RWPE1 (cell line): Measurements from ENCODE around the gene RPUSD4.

Experiments used
- CTCF ChIA-PET: fragments of 350-600 bp; sonication (Branson Sonifier 250); formaldehyde crosslinking; extraction: SDS; loops from one replicate; lab custom pipeline; 2021; lab: Yijun Ruan, JAX
- POLR2A ChIA-PET: fragments of 400-600 bp; formaldehyde crosslinking; extraction: SDS; loops from one replicate; lab custom pipeline; 2020; ENCODE audit warnings: antibody characterized with exemption; ENCODE audit not compliant: low non-redundant PET; lab: Yijun Ruan, JAX
- DNase-seq: peaks from one replicate; pipeline ENCODE4 v3.0.0; 2012; ENCODE audit warnings: low spot score
- H3K27ac ChIP-seq: fragments of 450-650 bp; 2 replicates; pipeline ENCODE4 v1.5.1; 2017
- TF ChIP-seq, protein P1 (sequence below): fragments of 450-650 bp; conservative IDR thresholded peaks from 2 replicates; pipeline ENCODE4 v1.5.1; 2017; ENCODE audit warnings: low read depth, mild to moderate bottlenecking

Gene RPUSD4

DNA sequence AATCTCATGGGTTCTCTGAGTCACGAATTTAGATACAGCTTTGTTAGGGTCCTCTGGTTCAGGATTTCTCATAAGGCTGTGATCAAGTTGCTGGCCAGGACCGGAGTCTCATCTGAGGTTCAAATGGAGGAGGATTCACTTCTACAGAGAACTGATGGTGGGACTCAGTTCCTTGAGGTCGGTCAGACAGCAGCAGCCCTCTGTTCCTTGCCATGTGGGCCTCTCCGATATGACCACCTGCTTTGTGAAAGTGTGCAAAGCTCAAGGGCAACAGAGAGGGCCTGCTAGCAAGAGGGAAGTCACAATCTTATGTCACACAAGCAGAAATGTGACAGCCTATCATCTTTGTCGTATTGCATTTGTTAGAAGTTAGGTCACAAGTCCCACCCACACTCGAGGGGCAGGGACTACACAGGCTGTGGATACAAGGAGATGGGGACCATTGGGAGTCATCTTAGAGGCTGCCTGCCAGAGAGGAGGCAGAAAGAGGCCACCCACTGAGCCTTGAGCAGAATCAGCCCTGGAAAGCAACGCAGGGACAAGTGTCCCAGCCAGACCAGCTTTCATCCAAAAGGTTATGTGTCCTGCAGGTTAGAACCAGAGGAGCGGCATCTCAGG, 34.5 kb downstream of the RPUSD4 start:
- H3K27ac ChIP-seq: no peak overlapping the region
- CTCF ChIA-PET: no interaction called here
- DNase-seq: no peak
- TF ChIP-seq, protein P1, sequence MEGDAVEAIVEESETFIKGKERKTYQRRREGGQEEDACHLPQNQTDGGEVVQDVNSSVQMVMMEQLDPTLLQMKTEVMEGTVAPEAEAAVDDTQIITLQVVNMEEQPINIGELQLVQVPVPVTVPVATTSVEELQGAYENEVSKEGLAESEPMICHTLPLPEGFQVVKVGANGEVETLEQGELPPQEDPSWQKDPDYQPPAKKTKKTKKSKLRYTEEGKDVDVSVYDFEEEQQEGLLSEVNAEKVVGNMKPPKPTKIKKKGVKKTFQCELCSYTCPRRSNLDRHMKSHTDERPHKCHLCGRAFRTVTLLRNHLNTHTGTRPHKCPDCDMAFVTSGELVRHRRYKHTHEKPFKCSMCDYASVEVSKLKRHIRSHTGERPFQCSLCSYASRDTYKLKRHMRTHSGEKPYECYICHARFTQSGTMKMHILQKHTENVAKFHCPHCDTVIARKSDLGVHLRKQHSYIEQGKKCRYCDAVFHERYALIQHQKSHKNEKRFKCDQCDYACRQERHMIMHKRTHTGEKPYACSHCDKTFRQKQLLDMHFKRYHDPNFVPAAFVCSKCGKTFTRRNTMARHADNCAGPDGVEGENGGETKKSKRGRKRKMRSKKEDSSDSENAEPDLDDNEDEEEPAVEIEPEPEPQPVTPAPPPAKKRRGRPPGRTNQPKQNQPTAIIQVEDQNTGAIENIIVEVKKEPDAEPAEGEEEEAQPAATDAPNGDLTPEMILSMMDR: no peak
- POLR2A ChIA-PET: no interaction called here

DNA sequence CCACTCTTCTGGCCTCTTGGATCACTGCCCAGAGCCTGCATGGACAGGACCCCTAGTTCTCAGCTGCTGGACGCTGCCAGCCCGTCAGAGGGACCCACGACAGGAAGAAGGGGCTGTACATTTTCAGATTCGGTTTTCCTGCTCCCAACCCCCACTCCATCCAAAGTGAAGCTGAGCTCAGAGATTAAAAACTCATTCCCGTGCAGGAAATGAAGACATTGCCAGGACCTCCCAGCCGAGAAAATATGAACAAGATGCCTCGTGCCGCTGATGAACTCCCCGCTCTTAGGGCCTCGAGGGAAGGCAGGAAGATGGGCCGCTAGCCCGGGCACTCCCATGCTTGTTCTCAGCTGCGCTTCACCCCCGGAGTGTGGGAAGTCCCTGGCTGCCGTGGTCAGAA, 36.1 kb downstream of the RPUSD4 start:
- no peak for DNase-seq

DNA sequence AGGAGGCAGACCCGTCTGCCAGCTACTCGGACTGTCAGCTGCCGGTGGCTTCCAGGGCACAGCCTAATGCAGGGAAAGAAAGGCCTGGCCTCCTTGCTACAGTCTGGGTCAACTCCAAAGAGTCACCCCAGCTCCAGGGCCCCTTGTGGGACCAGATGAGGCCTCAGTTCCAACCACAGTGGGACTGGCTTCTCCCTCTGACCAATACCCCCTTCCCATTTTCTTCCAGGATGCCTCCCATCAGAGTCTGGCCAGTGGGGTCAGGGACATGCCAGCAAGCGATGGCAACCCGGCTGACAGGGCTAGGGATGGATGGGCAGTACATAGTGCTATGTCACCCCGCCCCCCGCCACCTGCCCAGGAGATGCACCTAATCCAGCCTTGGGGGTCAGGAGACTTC, 36.6 kb downstream of the RPUSD4 start:
- no peak overlapping the region for H3K27ac ChIP-seq
- TF ChIP-seq, protein P1: no peak
- ChIA-PET CTCF (interaction anchor here (0.6 kb wide), 1 partner anchor 364 kb away, joined by 3 read pairs; no protein-coding TSS in a partner anchor), POLR2A (no interaction called here)
- no peak for DNase-seq

More for the DNA sequence above, 36.1 kb downstream of the RPUSD4 start:
- ChIA-PET CTCF (no interaction called here), POLR2A (no interaction called here)
- H3K27ac ChIP-seq: no peak overlapping the region
- TF ChIP-seq, protein P1: no peak

DNA sequence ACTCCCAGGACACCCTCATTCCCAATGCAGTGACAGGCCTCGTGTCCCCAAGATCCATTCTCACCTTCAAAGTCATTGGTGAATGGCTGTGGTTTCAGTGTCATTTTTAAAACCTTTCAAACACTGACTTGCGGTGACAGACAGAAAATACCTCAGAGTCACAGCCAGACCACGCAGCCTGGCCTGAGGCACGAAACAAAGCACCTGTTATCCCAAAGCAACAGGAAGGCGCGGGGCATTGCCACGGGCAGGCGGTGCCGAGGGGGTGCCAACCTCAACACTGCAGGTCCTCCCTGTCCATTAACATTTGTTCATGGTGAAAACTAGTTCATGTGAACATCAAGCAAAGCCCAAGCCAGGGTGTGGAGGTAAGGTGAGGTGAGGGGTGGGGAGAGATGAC, 38.2 kb downstream of the RPUSD4 start:
- POLR2A ChIA-PET: no interaction called here

DNA sequence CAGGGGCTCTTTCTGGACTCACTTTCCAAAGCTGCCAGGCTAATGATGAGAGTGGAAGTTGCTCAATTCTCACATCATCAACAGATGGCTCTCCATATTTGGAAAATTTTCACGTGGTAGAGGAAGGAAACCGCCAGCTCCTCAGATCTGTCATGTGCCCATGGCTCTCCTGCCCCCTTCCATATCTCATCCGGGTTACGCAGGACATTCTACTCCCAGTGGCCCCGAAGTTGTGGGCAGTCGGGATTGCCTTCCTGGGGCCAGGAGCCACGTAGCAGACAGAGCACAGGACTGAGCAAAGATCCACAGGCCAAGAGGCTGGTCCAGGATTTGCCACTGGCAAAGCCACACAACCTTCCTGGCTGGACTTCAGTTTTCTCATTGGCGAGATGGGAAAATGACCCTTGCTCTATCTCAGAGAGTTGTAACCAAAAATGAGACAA, 38.8 kb downstream of the RPUSD4 start:
- ChIA-PET POLR2A (no interaction called here), CTCF (no interaction called here)
- DNase-seq: no peak
- TF ChIP-seq, protein P1: no peak
- H3K27ac ChIP-seq: no peak overlapping the region

More for the DNA sequence above, 38.2 kb downstream of the RPUSD4 start:
- TF ChIP-seq, protein P1: no peak
- no peak overlapping the region for H3K27ac ChIP-seq
- CTCF ChIA-PET: no interaction called here
- no peak for DNase-seq

DNA sequence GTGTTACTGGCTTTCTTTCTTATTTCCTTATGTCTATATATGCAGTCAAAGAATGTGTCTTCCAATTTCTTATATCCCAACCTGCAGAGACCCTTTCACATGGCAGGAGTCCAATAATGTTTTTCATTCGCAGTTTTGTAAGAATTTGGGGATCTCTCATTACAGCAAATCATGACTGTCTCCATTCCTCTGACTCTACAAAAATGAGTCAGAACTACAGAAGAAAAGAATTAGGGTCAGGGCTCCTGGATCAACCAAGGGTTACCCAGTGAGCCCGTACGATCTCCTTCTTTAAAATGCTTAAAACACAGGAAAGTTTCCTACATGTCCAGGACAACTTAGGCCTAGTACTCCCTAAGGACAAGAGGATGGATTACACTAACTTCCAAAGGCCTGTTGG, 42.2 kb downstream of the RPUSD4 start:
- DNase-seq: no peak
- TF ChIP-seq, protein P1: no peak
- ChIA-PET POLR2A (no interaction called here), CTCF (no interaction called here)
- no peak overlapping the region for H3K27ac ChIP-seq
